HepG2 (cell line): ENCODE data around the gene SLC34A3. TPM values are rescaled to one million over a fixed set of nuclear protein-coding genes. Genes with fewer than 3 reads are reported as not detected.
A peak's percentile ranks its signal among the peaks of the same experiment; 100 is the strongest.

Experiments used
- ATAC-seq: fragments of 200-7000 bp; cut with Tn5 transposase; 3 replicates; pipeline ENCODE4 v1.9.1; 2020; ENCODE audit warnings: mild to moderate bottlenecking, moderate library complexity
- BruUV-seq: library from RNA; stranded (reverse); fragments of 400-500 nt; replicated peaks from 2 replicates; lab custom pipeline; 2021; lab: Mats Ljungman, UMichigan
- CTCF ChIA-PET: fragments of 300-600 bp; formaldehyde crosslinking; extraction: SDS; loops from one replicate; lab custom pipeline; 2021; ENCODE audit warnings: low total read pairs, inconsistent platforms, low intra/inter-chr PET ratio; lab: Yijun Ruan, JAX
- POLR2A ChIA-PET: fragments of 350-600 bp; sonication (Branson Sonifier 250); formaldehyde crosslinking; loops from one replicate; lab custom pipeline; 2020; ENCODE audit warnings: antibody characterized with exemption, inconsistent platforms; lab: Yijun Ruan, JAX
- DNase-seq: peaks from one replicate; pipeline ENCODE4 v3.0.0-alpha.2; 2015; ENCODE audit warnings: low spot score
- FAIRE-seq: peaks from 3 replicates; lab custom pipeline; 2011; peaks lifted over from hg19 to GRCh38; lab: Jason Lieb, UNC
- H2AFZ ChIP-seq: one replicate; pipeline ENCODE4 v1.6.1; 2011; ENCODE audit warnings: low read length, inconsistent platforms
- H3K27ac ChIP-seq: fragments of 300-600 bp; 3 replicates; pipeline ENCODE4 v1.8.0; 2011; ENCODE audit warnings: mixed run types, mild to moderate bottlenecking, mixed read lengths, low read length, inconsistent platforms; ENCODE audit not compliant: insufficient read depth; ENCODE audit errors: extremely low read length
- H3K27me3 ChIP-seq, 2 experiments: fragments of 200-600 bp in 1 of 2; 2 replicates in 1 of 2; 3 replicates in 1 of 2; pipeline versions ENCODE4 v1.6.0 to v1.8.0; 2011; ENCODE audit warnings: low read length in 2 of 2, mild to moderate bottlenecking in 2 of 2, moderate library complexity in 2 of 2, inconsistent platforms in 1 of 2; ENCODE audit not compliant: insufficient read depth in 2 of 2, control insufficient read depth in 1 of 2
- H3K36me3 ChIP-seq, 2 experiments: fragments of 200-600 bp in 1 of 2; replicated peaks in 1 of 2; 2 replicates in 1 of 2; 3 replicates in 1 of 2; pipeline versions ENCODE4 v1.5.1 to v1.8.0; 2011; ENCODE audit warnings: low read length in 2 of 2, inconsistent platforms in 1 of 2; ENCODE audit not compliant: insufficient read depth in 2 of 2, control insufficient read depth in 1 of 2
- H3K4me1 ChIP-seq: 2 replicates; pipeline ENCODE4 v1.5.1; 2012; ENCODE audit warnings: low read length, inconsistent platforms; ENCODE audit not compliant: insufficient read depth
- H3K4me2 ChIP-seq: 2 replicates; pipeline ENCODE4 v1.6.0; 2011; ENCODE audit warnings: low read depth, low read length, inconsistent platforms
- H3K4me3 ChIP-seq, 3 experiments: fragments of 200-600 bp in 1 of 3; sonication (generic), shearing (Covaris generic) in 1 of 3; replicated peaks in 1 of 3; 2 replicates each; pipeline ENCODE4 v1.5.1; 2011 to 2016; ENCODE audit warnings: low read length in 3 of 3, inconsistent platforms in 2 of 3, low read depth in 2 of 3, mild to moderate bottlenecking in 2 of 3, control low read depth in 1 of 3, mixed read lengths in 1 of 3; ENCODE audit not compliant: insufficient read depth in 1 of 3
- H3K79me2 ChIP-seq: one replicate; pipeline ENCODE4 v1.6.1; 2011; ENCODE audit warnings: low read length, inconsistent platforms; ENCODE audit not compliant: insufficient read depth
- H3K9ac ChIP-seq: 2 replicates; pipeline ENCODE4 v1.6.0; 2011; ENCODE audit warnings: mild to moderate bottlenecking, low read depth, low read length, inconsistent platforms; ENCODE audit not compliant: insufficient read depth
- H3K9me3 ChIP-seq: 2 replicates; pipeline ENCODE4 v1.5.1; 2012; ENCODE audit warnings: mild to moderate bottlenecking, low read length
- H4K20me1 ChIP-seq: 2 replicates; pipeline ENCODE4 v1.6.0; 2011; ENCODE audit warnings: inconsistent platforms, mild to moderate bottlenecking, low read length, moderate library complexity; ENCODE audit not compliant: insufficient read depth
- AGO2 ChIP-seq: fragments of 200-400 bp; formaldehyde crosslinking; optimal IDR thresholded peaks from 2 replicates; pipeline ENCODE3; 2017; ENCODE audit warnings: mild to moderate bottlenecking, low read depth, low read length, moderate library complexity
- BATF2 ChIP-seq: sonication (generic); formaldehyde crosslinking; IDR thresholded peaks from 2 replicates; pipeline ENCODE4 v1.8.0; 2022; ENCODE audit warnings: mild to moderate bottlenecking, missing genetic modification reagents, moderate library complexity
- CENPX ChIP-seq: sonication (generic); formaldehyde crosslinking; IDR thresholded peaks from 2 replicates; pipeline ENCODE4 v1.9.0; 2021; ENCODE audit warnings: mild to moderate bottlenecking, missing genetic modification reagents, moderate library complexity
- JDP2 ChIP-seq: sonication (generic); formaldehyde crosslinking; IDR thresholded peaks from 2 replicates; pipeline ENCODE4 v1.8.1; 2022; ENCODE audit warnings: missing genetic modification reagents, borderline replicate concordance
- MEIS2 ChIP-seq: sonication (generic); formaldehyde crosslinking; IDR thresholded peaks from 2 replicates; pipeline ENCODE4 v1.9.0; 2021; ENCODE audit warnings: mild to moderate bottlenecking, missing genetic modification reagents
- RBFOX2 ChIP-seq: fragments of 200-400 bp; formaldehyde crosslinking; IDR thresholded peaks from 2 replicates; pipeline ENCODE4 v1.6.1; 2017; ENCODE audit warnings: low read depth, mild to moderate bottlenecking, low read length
- RCOR2 ChIP-seq: IDR thresholded peaks from 2 replicates; pipeline ENCODE4 v1.6.1; 2016; ENCODE audit warnings: missing biosample characterization, missing genetic modification reagents
- SMC3 ChIP-seq: IDR thresholded peaks from 2 replicates; pipeline ENCODE4 v1.6.1; 2011; ENCODE audit warnings: low read length, improper control_type of control experiment
- SP140L ChIP-seq: sonication (generic); formaldehyde crosslinking; IDR thresholded peaks from 2 replicates; pipeline ENCODE4 v1.4.0; 2020; ENCODE audit warnings: missing genetic modification reagents, borderline replicate concordance
- THAP9 ChIP-seq: sonication (generic); formaldehyde crosslinking; IDR thresholded peaks from 2 replicates; pipeline ENCODE4; 2020; ENCODE audit warnings: missing genetic modification reagents, mild to moderate bottlenecking, borderline replicate concordance
- YEATS4 ChIP-seq: sonication (generic); formaldehyde crosslinking; IDR thresholded peaks from 2 replicates; pipeline ENCODE4 v1.4.0; 2020; ENCODE audit warnings: missing genetic modification reagents, borderline replicate concordance
- ZFP36 ChIP-seq: fragments of 150-350 bp; IDR thresholded peaks from 2 replicates; pipeline ENCODE4 v1.6.1; 2018; ENCODE audit warnings: borderline replicate concordance, low read length, low read depth; ENCODE audit not compliant: partially characterized antibody
- ZFP36L2 ChIP-seq: sonication (generic); formaldehyde crosslinking; IDR thresholded peaks from 2 replicates; pipeline ENCODE4 v1.4.0; 2020; ENCODE audit warnings: missing genetic modification reagents
- ZNF691 ChIP-seq: sonication (generic); formaldehyde crosslinking; IDR thresholded peaks from 2 replicates; pipeline ENCODE4 v1.4.0; 2020; ENCODE audit warnings: missing genetic modification reagents, low read depth, mild to moderate bottlenecking, borderline replicate concordance
- ZNF768 ChIP-seq: sonication (generic); formaldehyde crosslinking; IDR thresholded peaks from 2 replicates; pipeline ENCODE4 v1.4.0; 2020; ENCODE audit warnings: missing genetic modification reagents
- WGBS: methylation state at CpG from one replicate; pipeline ENCODE4 v1.1.6; 2017; ENCODE audit warnings: low lambda C conversion rate; 5-methylcytosine and 5-hydroxymethylcytosine counted together
- in situ Hi-C: cut with HindIII; loops from 2 replicates; pipeline ENCODE4 v1.10.0; 2017; ENCODE audit warnings: low pct_unique_long_range_greater_than_20kb; ENCODE audit not compliant: extremely low pct_ligation_motif_present
- intact Hi-C: fragments of 100-400 bp; cut with micrococcal nuclease; formaldehyde crosslinking; loops from one replicate; pipeline ENCODE4 v1.10.0; 2022; ENCODE audit not compliant: unreplicated experiment
- polyA plus RNA-seq, 8 experiments: library from polyadenylated mRNA; depleted of rRNA in 3 of 8; stranded (reverse) in 7 of 8; unstranded in 1 of 8; fragments of >200 nt; fragmentation: Illumina TruSeq in 4 of 8; extraction: Trizol in 4 of 8; gene quantifications; 2 replicates each; pipeline versions ENCODE4 v1.2.1 to v1.2.3, GENCODE V29; 2011 to 2016; ENCODE audit warnings: low read depth in 4 of 8, missing spikeins in 1 of 8, mixed read lengths in 1 of 8; ENCODE audit not compliant: insufficient read depth in 1 of 8
- total RNA-seq, 5 experiments: library from RNA; depleted of rRNA; stranded (reverse); fragments of >200 nt; fragmentation: Illumina TruSeq; extraction: Trizol; gene quantifications; 2 replicates each; pipeline ENCODE4 v1.2.3, GENCODE V29; 2016; ENCODE audit warnings: low read depth in 1 of 5
- TF ChIP-seq, protein P1 (sequence below): sonication (generic); formaldehyde crosslinking; IDR thresholded peaks from 2 replicates; pipeline ENCODE4 v1.5.1; 2020; ENCODE audit warnings: missing genetic modification reagents, mild to moderate bottlenecking, borderline replicate concordance

Gene SLC34A3
- total and polyA plus RNA-seq, 2 of the 13 experiments (the other 11 are each of a cell fraction or from before 2014, with no cell fraction given): 0.07 to 1.0 TPM

DNA sequence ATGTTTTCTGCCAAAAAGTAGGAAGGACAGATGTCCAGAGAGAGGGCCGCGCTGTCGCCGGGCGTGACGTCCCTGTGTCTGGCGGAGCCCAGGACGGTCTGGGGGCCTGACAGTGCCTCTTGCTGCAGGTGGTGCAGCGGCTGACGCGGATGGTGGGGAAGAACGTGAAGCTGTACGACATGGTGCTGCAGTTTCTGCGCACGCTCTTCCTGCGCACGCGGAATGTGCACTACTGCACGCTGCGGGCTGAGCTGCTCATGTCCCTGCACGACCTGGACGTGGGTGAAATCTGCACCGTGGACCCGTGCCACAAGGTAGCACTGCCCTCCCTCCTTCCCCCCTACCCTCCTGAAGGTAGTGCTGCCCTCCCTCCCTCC is 32.2 kb downstream of the SLC34A3 start:
- no peak for TF ChIP-seq YEATS4 (CRISPR knock-in tag)
- TF ChIP-seq MEIS2 (CRISPR knock-in tag): no peak
- TF ChIP-seq THAP9: no peak
- TF ChIP-seq AGO2: peak; percentile 85
- TF ChIP-seq ZNF691: no peak
- no peak for TF ChIP-seq SMC3
- peak; percentile 64; the same call in 1 of the 2 replicates for TF ChIP-seq RBFOX2
- TF ChIP-seq SP140L (CRISPR knock-in tag): no peak
- peak; percentile 17; the same call in 1 of the 2 replicates for TF ChIP-seq ZNF768 (CRISPR knock-in tag)
- TF ChIP-seq CENPX (CRISPR knock-in tag): no peak
- TF ChIP-seq ZFP36: no peak
- TF ChIP-seq JDP2: no peak
- TF ChIP-seq BATF2 (CRISPR knock-in tag): no peak
- TF ChIP-seq, protein P1, sequence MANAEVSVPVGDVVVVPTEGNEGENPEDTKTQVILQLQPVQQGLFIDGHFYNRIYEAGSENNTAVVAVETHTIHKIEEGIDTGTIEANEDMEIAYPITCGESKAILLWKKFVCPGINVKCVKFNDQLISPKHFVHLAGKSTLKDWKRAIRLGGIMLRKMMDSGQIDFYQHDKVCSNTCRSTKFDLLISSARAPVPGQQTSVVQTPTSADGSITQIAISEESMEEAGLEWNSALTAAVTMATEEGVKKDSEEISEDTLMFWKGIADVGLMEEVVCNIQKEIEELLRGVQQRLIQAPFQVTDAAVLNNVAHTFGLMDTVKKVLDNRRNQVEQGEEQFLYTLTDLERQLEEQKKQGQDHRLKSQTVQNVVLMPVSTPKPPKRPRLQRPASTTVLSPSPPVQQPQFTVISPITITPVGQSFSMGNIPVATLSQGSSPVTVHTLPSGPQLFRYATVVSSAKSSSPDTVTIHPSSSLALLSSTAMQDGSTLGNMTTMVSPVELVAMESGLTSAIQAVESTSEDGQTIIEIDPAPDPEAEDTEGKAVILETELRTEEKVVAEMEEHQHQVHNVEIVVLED: no peak
- TF ChIP-seq ZFP36L2 (CRISPR knock-in tag): no peak
- TF ChIP-seq RCOR2: no peak
- peaks cover 8% of the 10 kb centered on the region for H3K4me1 ChIP-seq
- H4K20me1 ChIP-seq: no peaks in the 10 kb centered on the region; the same call in 1 of the 2 replicates
- DNase-seq (no peak), FAIRE-seq (no peak), ATAC-seq (no peak)
- BruUV-seq: no TSS peak
- H2AFZ ChIP-seq: no peak overlapping the region
- H3K79me2 ChIP-seq: no peaks in the 10 kb centered on the region
- H3K36me3 ChIP-seq: peaks cover 13 to 20% of the 10 kb centered on the region in 2 experiments; a peak in 4 of 5 replicates
- intact Hi-C loops: no loop called here
- H3K9ac ChIP-seq: no peak overlapping the region
- CTCF ChIA-PET: interaction anchor here (0.9 to 2.1 kb wide), 2 partner anchors 26 to 74 kb away, joined by 3 to 13 read pairs; partner anchors contain the start of genes ANAPC2 and SSNA1
- in situ Hi-C loops: no loop called here
- H3K4me3 ChIP-seq: no peak overlapping the region
- H3K9me3 ChIP-seq: no peaks in the 10 kb centered on the region
- H3K27me3 ChIP-seq: no peaks in the 10 kb centered on the region
- WGBS: 91% methylated on average over 22 of the region's 24 CpGs
- no peak overlapping the region for H3K4me2 ChIP-seq
- H3K27ac ChIP-seq: no peak overlapping the region
- POLR2A ChIA-PET: interaction anchor here (2.7 to 14.2 kb wide), 2 partner anchors 14 to 20 kb away, joined by 18 to 317 read pairs; partner anchors contain the start of genes TOR4A and TUBB4B
